SK-N-SH (cell line): ENCODE results near the gene KRT78. TPM values are rescaled to one million over a fixed set of nuclear protein-coding genes. Genes with fewer than 3 reads are reported as not detected.
A peak's percentile ranks its signal among the peaks of the same experiment; 100 is the strongest.

Experiments
- CTCF ChIA-PET: fragments of 300-600, 350-600 bp; formaldehyde crosslinking; extraction: SDS; loops from one replicate; lab custom pipeline; 2021; lab: Yijun Ruan, JAX
- POLR2A ChIA-PET: fragments of 350-600 bp; sonication (Branson Sonifier 250); formaldehyde crosslinking; extraction: SDS; loops from one replicate; lab custom pipeline; 2020; ENCODE audit warnings: antibody characterized with exemption, inconsistent platforms; lab: Yijun Ruan, JAX
- DNase-seq: peaks from one replicate; pipeline ENCODE4 v3.0.0; 2012
- H2AFZ ChIP-seq: fragments of 200-600 bp; sonication (generic); 2 replicates; pipeline ENCODE4 v1.8.1; 2016; ENCODE audit warnings: antibody characterized with exemption, mild to moderate bottlenecking, low read depth
- H3F3A ChIP-seq: fragments of 200-600 bp; sonication (generic); replicated peaks from 2 replicates; pipeline ENCODE3; 2016; ENCODE audit warnings: antibody characterized with exemption, mild to moderate bottlenecking; ENCODE audit not compliant: insufficient read depth
- H3K27ac ChIP-seq, 2 experiments: fragments of 200-500 bp in 1 of 2; fragments of 200-600 bp in 1 of 2; sonication (Bioruptor generic) in 1 of 2; sonication (generic), shearing (Covaris generic) in 1 of 2; 2 replicates each; pipeline versions ENCODE4 v1.5.1 to v1.6.1; 2014 to 2016; ENCODE audit warnings: low read depth in 2 of 2, inconsistent platforms in 1 of 2, low read length in 1 of 2, mild to moderate bottlenecking in 1 of 2, mixed read lengths in 1 of 2
- H3K27me3 ChIP-seq: fragments of 200-600 bp; sonication (generic), shearing (Covaris generic); 2 replicates; pipeline ENCODE4 v1.6.1; 2016; ENCODE audit warnings: mixed run types; ENCODE audit not compliant: insufficient read depth
- H3K36me3 ChIP-seq, 2 experiments: fragments of 200-500 bp in 1 of 2; fragments of 200-600 bp in 1 of 2; sonication (Bioruptor generic) in 1 of 2; sonication (generic) in 1 of 2; replicated peaks in 1 of 2; 2 replicates each; pipeline versions ENCODE3 to v1.5.1; 2014 to 2016; ENCODE audit warnings: low read length in 1 of 2, mild to moderate bottlenecking in 1 of 2; ENCODE audit not compliant: insufficient read depth in 2 of 2, control insufficient read depth in 1 of 2
- H3K4me1 ChIP-seq, 2 experiments: fragments of 200-500 bp in 1 of 2; fragments of 200-600 bp in 1 of 2; sonication (Bioruptor generic) in 1 of 2; sonication (generic), shearing (Covaris generic) in 1 of 2; 2 replicates each; pipeline versions ENCODE4 v1.5.1 to v1.6.1; 2014 to 2016; ENCODE audit warnings: low read depth in 1 of 2, low read length in 1 of 2, mixed run types in 1 of 2; ENCODE audit not compliant: insufficient read depth in 2 of 2, control insufficient read depth in 1 of 2
- H3K4me2 ChIP-seq: fragments of 200-600 bp; sonication (generic), shearing (Covaris generic); 2 replicates; pipeline ENCODE4 v1.6.1; 2017; ENCODE audit warnings: mixed run types
- H3K4me3 ChIP-seq, 2 experiments: fragments of 200-500 bp in 1 of 2; fragments of 200-600 bp in 1 of 2; sonication (Bioruptor generic) in 1 of 2; sonication (generic), shearing (Covaris generic) in 1 of 2; 2 replicates each; pipeline versions ENCODE4 v1.5.1 to v1.8.1; 2014 to 2016; ENCODE audit warnings: low read depth in 2 of 2, inconsistent platforms in 1 of 2, low read length in 1 of 2, mild to moderate bottlenecking in 1 of 2, mixed read lengths in 1 of 2, moderate library complexity in 1 of 2
- H3K79me2 ChIP-seq: fragments of 200-600 bp; sonication (generic); 2 replicates; pipeline ENCODE4 v1.8.1; 2017; ENCODE audit warnings: mild to moderate bottlenecking; ENCODE audit not compliant: insufficient read depth
- H3K9ac ChIP-seq: fragments of 200-600 bp; sonication (generic); 2 replicates; pipeline ENCODE4 v1.6.1; 2017; ENCODE audit warnings: mixed run types
- H3K9me2 ChIP-seq: fragments of 200-600 bp; sonication (generic); 2 replicates; pipeline ENCODE4 v1.6.1; 2017; ENCODE audit warnings: mixed run types
- H3K9me3 ChIP-seq: fragments of 200-600 bp; sonication (generic); 2 replicates; pipeline ENCODE4 v1.6.1; 2017; ENCODE audit warnings: mixed run types, mild to moderate bottlenecking, moderate library complexity
- H4K20me1 ChIP-seq: fragments of 200-600 bp; sonication (generic); 2 replicates; pipeline ENCODE4 v1.6.1; 2017; ENCODE audit warnings: mild to moderate bottlenecking, mixed run types; ENCODE audit not compliant: insufficient read depth
- EZH2phosphoT487 ChIP-seq: fragments of 200-600 bp; sonication (generic); IDR thresholded peaks from 2 replicates; pipeline ENCODE4 v1.6.1; 2017; ENCODE audit warnings: low read depth, mixed run types, mild to moderate bottlenecking, antibody characterized with exemption, moderate library complexity, borderline replicate concordance
- FOSL2 ChIP-seq: IDR thresholded peaks from 2 replicates; pipeline ENCODE4 v1.4.0; 2012; ENCODE audit warnings: low read depth, mild to moderate bottlenecking, moderate library complexity, borderline replicate concordance
- FOXM1 ChIP-seq: IDR thresholded peaks from 2 replicates; pipeline ENCODE4 v1.4.0; 2012; ENCODE audit warnings: low read depth, mild to moderate bottlenecking
- NFIC ChIP-seq: IDR thresholded peaks from 2 replicates; pipeline ENCODE4 v1.4.0; 2012; ENCODE audit warnings: borderline replicate concordance
- NRF1 ChIP-seq: IDR thresholded peaks from 2 replicates; pipeline ENCODE4 v1.6.1; 2012; ENCODE audit warnings: low read depth, mild to moderate bottlenecking, low read length
- RAD21 ChIP-seq: IDR thresholded peaks from 2 replicates; pipeline ENCODE4 v1.6.1; 2012; ENCODE audit warnings: mild to moderate bottlenecking, low read length
- SMC3 ChIP-seq: IDR thresholded peaks from 2 replicates; pipeline ENCODE4 v1.6.1; 2012; ENCODE audit warnings: low read depth, low read length, improper control_type of control experiment
- TAF1 ChIP-seq: IDR thresholded peaks from 2 replicates; pipeline ENCODE4 v1.6.1; 2012; ENCODE audit warnings: low read depth, mild to moderate bottlenecking, low read length, moderate library complexity, borderline replicate concordance
- TCF12 ChIP-seq: IDR thresholded peaks from 2 replicates; pipeline ENCODE4 v1.4.0; 2012
- TEAD4 ChIP-seq: IDR thresholded peaks from 2 replicates; pipeline ENCODE4 v1.4.0; 2012; ENCODE audit warnings: mild to moderate bottlenecking, borderline replicate concordance; ENCODE audit not compliant: insufficient read depth
- YY1 ChIP-seq: IDR thresholded peaks from 2 replicates; pipeline ENCODE4 v1.4.0; 2012; ENCODE audit warnings: low read depth, mild to moderate bottlenecking
- WGBS: methylation state at CpG from one replicate; pipeline ENCODE4 v1.1.6; 2017; ENCODE audit warnings: low lambda C conversion rate; 5-methylcytosine and 5-hydroxymethylcytosine counted together
- polyA plus RNA-seq, 3 experiments: library from polyadenylated mRNA; depleted of rRNA; stranded (reverse); fragments of >200 nt; gene quantifications; 2 replicates each; pipeline ENCODE4 v1.2.3, GENCODE V29; 2012
- TF ChIP-seq, protein P1 (sequence below): IDR thresholded peaks from 2 replicates; pipeline ENCODE4 v1.4.0; 2012; ENCODE audit warnings: low read depth
- TF ChIP-seq, protein P2 (sequence below): IDR thresholded peaks from 2 replicates; pipeline ENCODE4 v1.4.0; 2012; ENCODE audit warnings: low read depth, borderline replicate concordance
- TF ChIP-seq, protein P3 (sequence below): IDR thresholded peaks from 2 replicates; pipeline ENCODE4 v1.4.0; 2012; ENCODE audit warnings: low read depth, borderline replicate concordance

KRT78 gene
- polyA plus RNA-seq, 1 of the 3 experiments (the other 2 are of a cell fraction), result not detected

DNA sequence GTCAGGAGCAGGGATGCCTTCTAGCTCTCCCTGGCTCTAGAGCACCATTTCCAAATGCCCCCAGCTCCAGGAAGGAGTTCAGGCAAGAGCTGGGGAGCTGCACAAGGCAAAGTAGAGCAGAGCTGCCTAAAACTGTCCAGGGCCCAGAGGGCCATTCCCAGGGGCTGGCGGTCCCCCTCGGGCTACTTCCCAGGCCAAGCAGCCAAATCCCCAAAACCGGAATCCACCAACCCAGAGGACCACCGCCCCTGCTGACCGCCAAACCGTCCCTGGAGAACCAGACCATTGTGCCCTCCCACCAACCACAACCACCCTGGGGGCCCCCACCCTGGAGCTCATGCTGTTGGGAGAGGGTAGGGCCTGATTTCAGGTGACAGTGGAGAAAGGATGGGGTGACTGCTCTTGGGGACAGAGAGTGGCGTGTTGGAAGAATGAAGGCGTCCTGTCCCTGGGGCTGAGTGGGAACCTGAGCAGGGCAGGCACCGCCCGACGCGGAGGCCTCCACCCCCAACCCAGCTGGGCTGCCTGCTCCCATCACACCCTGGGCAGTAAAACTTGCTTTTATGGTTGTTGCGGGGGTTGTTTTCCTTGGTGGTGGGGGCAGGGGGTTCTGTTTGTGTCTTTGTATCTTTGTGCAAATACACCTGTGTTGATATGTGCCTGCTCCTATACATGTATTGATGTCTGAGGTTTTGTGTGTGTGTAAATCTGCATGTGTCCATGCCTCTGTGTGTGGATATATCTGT lies 24.0 kb upstream of the KRT78 start:
- peaks cover 10 to 18% of the 10 kb centered on the region in 2 experiments; a peak in 3 of 4 replicates for H3K4me1 ChIP-seq
- H2AFZ ChIP-seq, result no peak overlapping the region
- 60% methylated on average over 4 of the region's 13 CpGs for WGBS
- H3K4me2 ChIP-seq, result 0 out of 2 replicates have a peak overlapping the region, but pooled peaks have one; percentile 76
- H3K4me3 ChIP-seq, result no peak overlapping the region
- no peaks in the 10 kb centered on the region for H3K9me2 ChIP-seq
- no peaks in the 10 kb centered on the region for H3K36me3 ChIP-seq
- POLR2A ChIA-PET, result no interaction called here
- no peak for DNase-seq
- H3K9ac ChIP-seq, result no peak overlapping the region; the same call in 1 of the 2 replicates
- TF ChIP-seq EZH2phosphoT487 (no peak), SMC3 (no peak), NRF1 (no peak), TEAD4 (no peak), TCF12 (no peak), RAD21 (no peak)
- TF ChIP-seq, protein P1, sequence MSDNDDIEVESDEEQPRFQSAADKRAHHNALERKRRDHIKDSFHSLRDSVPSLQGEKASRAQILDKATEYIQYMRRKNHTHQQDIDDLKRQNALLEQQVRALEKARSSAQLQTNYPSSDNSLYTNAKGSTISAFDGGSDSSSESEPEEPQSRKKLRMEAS, result no peak
- TF ChIP-seq, protein P2, sequence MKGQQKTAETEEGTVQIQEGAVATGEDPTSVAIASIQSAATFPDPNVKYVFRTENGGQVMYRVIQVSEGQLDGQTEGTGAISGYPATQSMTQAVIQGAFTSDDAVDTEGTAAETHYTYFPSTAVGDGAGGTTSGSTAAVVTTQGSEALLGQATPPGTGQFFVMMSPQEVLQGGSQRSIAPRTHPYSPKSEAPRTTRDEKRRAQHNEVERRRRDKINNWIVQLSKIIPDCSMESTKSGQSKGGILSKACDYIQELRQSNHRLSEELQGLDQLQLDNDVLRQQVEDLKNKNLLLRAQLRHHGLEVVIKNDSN, result no peak
- TF ChIP-seq, protein P3, sequence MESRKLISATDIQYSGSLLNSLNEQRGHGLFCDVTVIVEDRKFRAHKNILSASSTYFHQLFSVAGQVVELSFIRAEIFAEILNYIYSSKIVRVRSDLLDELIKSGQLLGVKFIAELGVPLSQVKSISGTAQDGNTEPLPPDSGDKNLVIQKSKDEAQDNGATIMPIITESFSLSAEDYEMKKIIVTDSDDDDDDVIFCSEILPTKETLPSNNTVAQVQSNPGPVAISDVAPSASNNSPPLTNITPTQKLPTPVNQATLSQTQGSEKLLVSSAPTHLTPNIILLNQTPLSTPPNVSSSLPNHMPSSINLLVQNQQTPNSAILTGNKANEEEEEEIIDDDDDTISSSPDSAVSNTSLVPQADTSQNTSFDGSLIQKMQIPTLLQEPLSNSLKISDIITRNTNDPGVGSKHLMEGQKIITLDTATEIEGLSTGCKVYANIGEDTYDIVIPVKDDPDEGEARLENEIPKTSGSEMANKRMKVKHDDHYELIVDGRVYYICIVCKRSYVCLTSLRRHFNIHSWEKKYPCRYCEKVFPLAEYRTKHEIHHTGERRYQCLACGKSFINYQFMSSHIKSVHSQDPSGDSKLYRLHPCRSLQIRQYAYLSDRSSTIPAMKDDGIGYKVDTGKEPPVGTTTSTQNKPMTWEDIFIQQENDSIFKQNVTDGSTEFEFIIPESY, result no peak
- H3F3A ChIP-seq, result peaks cover 9% of the 10 kb centered on the region
- no peaks in the 10 kb centered on the region for H4K20me1 ChIP-seq
- CTCF ChIA-PET, result interaction anchor here (0.6 to 4.2 kb wide), 13 partner anchors 7 to 874 kb away, joined by 3 to 34 read pairs (median 5); no protein-coding TSS in a partner anchor
- no peaks in the 10 kb centered on the region for H3K27me3 ChIP-seq
- H3K9me3 ChIP-seq, result no peaks in the 10 kb centered on the region
- no peaks in the 10 kb centered on the region for H3K79me2 ChIP-seq
- H3K27ac ChIP-seq, result peak overlapping the region in 1 of 2 experiments; percentile 86; a peak in 1 of 4 replicates

DNA sequence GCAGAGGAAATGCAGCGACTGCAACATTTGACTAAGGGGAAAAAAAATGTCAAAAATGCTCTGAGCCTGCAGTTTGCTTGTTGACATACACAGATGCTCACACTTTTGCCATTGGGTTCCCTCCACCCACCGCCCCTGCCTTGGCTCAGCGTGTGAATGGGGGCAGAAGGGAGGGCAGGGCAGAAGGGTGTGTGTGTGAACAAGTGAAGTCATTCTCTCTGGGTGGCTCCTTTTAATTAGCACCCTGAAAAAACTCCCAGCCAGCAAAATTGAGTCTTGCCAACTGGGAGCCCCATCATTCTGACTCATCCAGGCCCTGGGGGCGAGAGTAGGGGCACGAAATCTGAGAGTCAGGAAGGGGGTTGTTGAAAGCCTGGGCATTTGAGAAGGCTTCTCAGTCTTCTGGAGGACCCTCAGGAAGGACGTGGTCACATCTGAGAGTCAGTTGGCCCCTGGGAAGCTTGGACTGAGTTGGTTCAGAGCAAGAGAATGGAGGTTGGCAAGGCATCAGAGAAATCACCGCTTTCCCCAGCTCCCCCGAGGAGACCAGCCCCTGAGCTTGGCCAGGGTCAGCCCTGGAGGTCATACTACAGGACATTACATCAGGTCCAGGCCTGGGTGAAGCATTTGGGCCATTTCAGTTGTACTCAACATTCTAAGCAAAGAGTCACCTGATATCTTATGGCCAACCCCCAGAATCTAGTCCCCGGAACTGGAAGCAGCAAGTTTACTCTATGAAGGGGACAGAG lies 22.7 kb upstream of the KRT78 start:
- peak overlapping the region; percentile 40; the same call in 1 of the 2 replicates for H3K9ac ChIP-seq
- 38% methylated on average over 9 of the region's 9 CpGs for WGBS
- no peaks in the 10 kb centered on the region for H3K9me3 ChIP-seq
- peak overlapping the region; percentile 62; the same call in 1 of the 2 replicates for H3K4me2 ChIP-seq
- peaks cover 10 to 18% of the 10 kb centered on the region in 2 experiments; a peak in 3 of 4 replicates for H3K4me1 ChIP-seq
- H3K9me2 ChIP-seq, result no peaks in the 10 kb centered on the region
- H3K36me3 ChIP-seq, result no peaks in the 10 kb centered on the region
- no peaks in the 10 kb centered on the region for H3K27me3 ChIP-seq
- H3K4me3 ChIP-seq, result no peak overlapping the region
- no peak for DNase-seq
- TF ChIP-seq TEAD4, result 0 out of 2 replicates have a peak, but pooled peaks have one; percentile 10
- TF ChIP-seq FOSL2, result 0 out of 2 replicates have a peak, but pooled peaks have one; percentile 13
- TF ChIP-seq NFIC, result peak; percentile 33
- no peak for TF ChIP-seq FOXM1
- 0 out of 2 replicates have a peak, but pooled peaks have one; percentile 30 for TF ChIP-seq TCF12
- no peak for TF ChIP-seq TAF1
- TF ChIP-seq YY1, result no peak
- TF ChIP-seq, all 33 proteins: peak for 4
- Histone ChIP-seq H3K27ac (peak overlapping the region in 1 of 2 experiments; percentile 69; a peak in 2 of 4 replicates), H3K79me2 (no peaks in the 10 kb centered on the region), H3F3A (peaks cover 9% of the 10 kb centered on the region), H2AFZ (peak overlapping the region; percentile 16; the same call in 1 of the 2 replicates), H4K20me1 (no peaks in the 10 kb centered on the region)
- ChIA-PET POLR2A (interaction anchor here (0.6 kb wide), 1 partner anchor 292 kb away, joined by 3 read pairs; no protein-coding TSS in a partner anchor), CTCF (interaction anchor here (0.6 to 3.2 kb wide), 14 partner anchors 8 to 741 kb away, joined by 3 to 30 read pairs (median 4); partner anchors contain the start of gene KRT1)
